HepG2 (cell line): ENCODE results near the gene LRRC55. TPM values are rescaled to one million over a fixed set of nuclear protein-coding genes. Genes with fewer than 3 reads are reported as not detected.

ENCODE experiments used
- ATAC-seq: fragments of 200-7000 bp; cut with Tn5 transposase; 3 replicates; pipeline ENCODE4 v1.9.1; 2020; ENCODE audit warnings: mild to moderate bottlenecking, moderate library complexity
- BruUV-seq: library from RNA; stranded (reverse); fragments of 400-500 nt; replicated peaks from 2 replicates; lab custom pipeline; 2021; lab: Mats Ljungman, UMichigan
- CTCF ChIA-PET: fragments of 300-600 bp; formaldehyde crosslinking; extraction: SDS; loops from one replicate; lab custom pipeline; 2021; ENCODE audit warnings: low total read pairs, inconsistent platforms, low intra/inter-chr PET ratio; lab: Yijun Ruan, JAX
- POLR2A ChIA-PET: fragments of 350-600 bp; sonication (Branson Sonifier 250); formaldehyde crosslinking; loops from one replicate; lab custom pipeline; 2020; ENCODE audit warnings: antibody characterized with exemption, inconsistent platforms; lab: Yijun Ruan, JAX
- DNase-seq: peaks from one replicate; pipeline ENCODE4 v3.0.0-alpha.2; 2015; ENCODE audit warnings: low spot score
- FAIRE-seq: peaks from 3 replicates; lab custom pipeline; 2011; peaks lifted over from hg19 to GRCh38; lab: Jason Lieb, UNC
- H2AFZ ChIP-seq: one replicate; pipeline ENCODE4 v1.6.1; 2011; ENCODE audit warnings: low read length, inconsistent platforms
- H3K27ac ChIP-seq: fragments of 300-600 bp; 3 replicates; pipeline ENCODE4 v1.8.0; 2011; ENCODE audit warnings: mixed run types, mild to moderate bottlenecking, mixed read lengths, low read length, inconsistent platforms; ENCODE audit not compliant: insufficient read depth; ENCODE audit errors: extremely low read length
- H3K27me3 ChIP-seq, 2 experiments: fragments of 200-600 bp in 1 of 2; 2 replicates in 1 of 2; 3 replicates in 1 of 2; pipeline versions ENCODE4 v1.6.0 to v1.8.0; 2011; ENCODE audit warnings: low read length in 2 of 2, mild to moderate bottlenecking in 2 of 2, moderate library complexity in 2 of 2, inconsistent platforms in 1 of 2; ENCODE audit not compliant: insufficient read depth in 2 of 2, control insufficient read depth in 1 of 2
- H3K36me3 ChIP-seq, 2 experiments: fragments of 200-600 bp in 1 of 2; replicated peaks in 1 of 2; 2 replicates in 1 of 2; 3 replicates in 1 of 2; pipeline versions ENCODE4 v1.5.1 to v1.8.0; 2011; ENCODE audit warnings: low read length in 2 of 2, inconsistent platforms in 1 of 2; ENCODE audit not compliant: insufficient read depth in 2 of 2, control insufficient read depth in 1 of 2
- H3K4me1 ChIP-seq: 2 replicates; pipeline ENCODE4 v1.5.1; 2012; ENCODE audit warnings: low read length, inconsistent platforms; ENCODE audit not compliant: insufficient read depth
- H3K4me2 ChIP-seq: 2 replicates; pipeline ENCODE4 v1.6.0; 2011; ENCODE audit warnings: low read depth, low read length, inconsistent platforms
- H3K4me3 ChIP-seq, 3 experiments: fragments of 200-600 bp in 1 of 3; sonication (generic), shearing (Covaris generic) in 1 of 3; replicated peaks in 1 of 3; 2 replicates each; pipeline ENCODE4 v1.5.1; 2011 to 2016; ENCODE audit warnings: low read length in 3 of 3, inconsistent platforms in 2 of 3, low read depth in 2 of 3, mild to moderate bottlenecking in 2 of 3, control low read depth in 1 of 3, mixed read lengths in 1 of 3; ENCODE audit not compliant: insufficient read depth in 1 of 3
- H3K79me2 ChIP-seq: one replicate; pipeline ENCODE4 v1.6.1; 2011; ENCODE audit warnings: low read length, inconsistent platforms; ENCODE audit not compliant: insufficient read depth
- H3K9ac ChIP-seq: 2 replicates; pipeline ENCODE4 v1.6.0; 2011; ENCODE audit warnings: mild to moderate bottlenecking, low read depth, low read length, inconsistent platforms; ENCODE audit not compliant: insufficient read depth
- H3K9me3 ChIP-seq: 2 replicates; pipeline ENCODE4 v1.5.1; 2012; ENCODE audit warnings: mild to moderate bottlenecking, low read length
- H4K20me1 ChIP-seq: 2 replicates; pipeline ENCODE4 v1.6.0; 2011; ENCODE audit warnings: inconsistent platforms, mild to moderate bottlenecking, low read length, moderate library complexity; ENCODE audit not compliant: insufficient read depth
- MAFK ChIP-seq, 2 experiments: IDR thresholded peaks in 1 of 2; conservative IDR thresholded peaks in 1 of 2; 2 replicates each; pipeline ENCODE4 v1.6.1; 2011; ENCODE audit warnings: improper control_type of control experiment in 2 of 2, low read length in 2 of 2
- PHF20 ChIP-seq: sonication (generic); formaldehyde crosslinking; IDR thresholded peaks from 2 replicates; pipeline ENCODE4 v1.5.0; 2020; ENCODE audit warnings: mild to moderate bottlenecking, missing genetic modification reagents
- TCF7 ChIP-seq: sonication (generic); IDR thresholded peaks from 2 replicates; pipeline ENCODE4 v1.6.1; 2016; ENCODE audit warnings: antibody characterized with exemption, low read depth
- WIZ ChIP-seq: sonication (generic); formaldehyde crosslinking; IDR thresholded peaks from 2 replicates; pipeline ENCODE4 v1.5.1; 2020; ENCODE audit warnings: mild to moderate bottlenecking, missing genetic modification reagents
- WGBS: methylation state at CpG from one replicate; pipeline ENCODE4 v1.1.6; 2017; ENCODE audit warnings: low lambda C conversion rate; 5-methylcytosine and 5-hydroxymethylcytosine counted together
- in situ Hi-C: cut with HindIII; loops from 2 replicates; pipeline ENCODE4 v1.10.0; 2017; ENCODE audit warnings: low pct_unique_long_range_greater_than_20kb; ENCODE audit not compliant: extremely low pct_ligation_motif_present
- intact Hi-C: fragments of 100-400 bp; cut with micrococcal nuclease; formaldehyde crosslinking; loops from one replicate; pipeline ENCODE4 v1.10.0; 2022; ENCODE audit not compliant: unreplicated experiment
- polyA plus RNA-seq, 8 experiments: library from polyadenylated mRNA; depleted of rRNA in 3 of 8; stranded (reverse) in 7 of 8; unstranded in 1 of 8; fragments of >200 nt; fragmentation: Illumina TruSeq in 4 of 8; extraction: Trizol in 4 of 8; gene quantifications; 2 replicates each; pipeline versions ENCODE4 v1.2.1 to v1.2.3, GENCODE V29; 2011 to 2016; ENCODE audit warnings: low read depth in 4 of 8, missing spikeins in 1 of 8, mixed read lengths in 1 of 8; ENCODE audit not compliant: insufficient read depth in 1 of 8
- total RNA-seq, 5 experiments: library from RNA; depleted of rRNA; stranded (reverse); fragments of >200 nt; fragmentation: Illumina TruSeq; extraction: Trizol; gene quantifications; 2 replicates each; pipeline ENCODE4 v1.2.3, GENCODE V29; 2016; ENCODE audit warnings: low read depth in 1 of 5
- TF ChIP-seq, protein P1 (sequence below): IDR thresholded peaks from 2 replicates; pipeline ENCODE4 v1.6.1; 2012; ENCODE audit warnings: low read depth, low read length, improper control_type of control experiment
- TF ChIP-seq, protein P2 (sequence below): sonication (generic); formaldehyde crosslinking; IDR thresholded peaks from 2 replicates; pipeline ENCODE4 v1.4.0; 2020; ENCODE audit warnings: missing genetic modification reagents

Gene LRRC55
- total and polyA plus RNA-seq, 2 of the 13 experiments (the other 11 are each of a cell fraction or from before 2014, with no cell fraction given): not detected

DNA sequence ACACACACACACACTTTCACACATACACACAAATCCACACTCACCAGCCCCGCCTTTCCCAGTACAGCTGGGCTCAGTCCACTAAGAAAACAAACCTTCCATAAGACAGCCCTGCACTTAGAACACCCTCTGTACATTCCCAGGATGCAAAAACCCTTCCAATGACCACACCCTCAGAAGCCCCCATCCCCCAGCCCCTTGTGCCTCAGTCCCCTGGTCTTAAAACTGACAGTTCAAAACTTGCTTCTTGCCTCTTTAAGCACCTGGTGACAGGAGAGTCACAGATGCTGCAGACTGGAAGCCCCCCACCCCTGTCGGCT, 32.3 kb downstream of the LRRC55 start:
- ChIA-PET POLR2A (no interaction called here), CTCF (no interaction called here)
- 0% methylated on average over 2 of the region's 2 CpGs for whole genome bisulfite sequencing
- Histone ChIP-seq H3K79me2 (no peaks in the 10 kb centered on the region), H4K20me1 (no peaks in the 10 kb centered on the region), H3K36me3 (no peaks in the 10 kb centered on the region), H3K27me3 (no peaks in the 10 kb centered on the region; a peak in 2 of 5 replicates), H3K9me3 (no peaks in the 10 kb centered on the region), H2AFZ (no peak overlapping the region), H3K4me1 (no peaks in the 10 kb centered on the region), H3K4me2 (no peak overlapping the region), H3K4me3 (no peak overlapping the region), H3K27ac (no peak overlapping the region), H3K9ac (no peak overlapping the region)
- no peak for ATAC-seq
- FAIRE-seq: no peak
- no peak for DNase-seq
- TF ChIP-seq, protein P1, sequence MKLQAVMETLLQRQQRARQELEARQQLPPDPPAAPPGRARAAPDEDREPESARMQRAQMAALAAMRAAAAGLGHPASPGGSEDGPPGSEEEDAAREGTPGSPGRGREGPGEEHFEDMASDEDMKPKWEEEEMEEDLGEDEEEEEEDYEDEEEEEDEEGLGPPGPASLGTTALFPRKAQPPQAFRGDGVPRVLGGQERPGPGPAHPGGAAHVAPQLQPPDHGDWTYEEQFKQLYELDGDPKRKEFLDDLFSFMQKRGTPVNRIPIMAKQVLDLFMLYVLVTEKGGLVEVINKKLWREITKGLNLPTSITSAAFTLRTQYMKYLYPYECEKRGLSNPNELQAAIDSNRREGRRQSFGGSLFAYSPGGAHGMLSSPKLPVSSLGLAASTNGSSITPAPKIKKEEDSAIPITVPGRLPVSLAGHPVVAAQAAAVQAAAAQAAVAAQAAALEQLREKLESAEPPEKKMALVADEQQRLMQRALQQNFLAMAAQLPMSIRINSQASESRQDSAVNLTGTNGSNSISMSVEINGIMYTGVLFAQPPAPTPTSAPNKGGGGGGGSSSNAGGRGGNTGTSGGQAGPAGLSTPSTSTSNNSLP: no peak
- TF ChIP-seq PHF20 (no peak), MAFK (conservative IDR thresholded peaks at IDR 0.05 in 1 of 2, IDR thresholded peaks at IDR 0.05 in 1 of 2; ENCODE audit: low read length in 2 of 2) (no peak), WIZ (no peak), TCF7 (no peak)
- TF ChIP-seq, protein P2, sequence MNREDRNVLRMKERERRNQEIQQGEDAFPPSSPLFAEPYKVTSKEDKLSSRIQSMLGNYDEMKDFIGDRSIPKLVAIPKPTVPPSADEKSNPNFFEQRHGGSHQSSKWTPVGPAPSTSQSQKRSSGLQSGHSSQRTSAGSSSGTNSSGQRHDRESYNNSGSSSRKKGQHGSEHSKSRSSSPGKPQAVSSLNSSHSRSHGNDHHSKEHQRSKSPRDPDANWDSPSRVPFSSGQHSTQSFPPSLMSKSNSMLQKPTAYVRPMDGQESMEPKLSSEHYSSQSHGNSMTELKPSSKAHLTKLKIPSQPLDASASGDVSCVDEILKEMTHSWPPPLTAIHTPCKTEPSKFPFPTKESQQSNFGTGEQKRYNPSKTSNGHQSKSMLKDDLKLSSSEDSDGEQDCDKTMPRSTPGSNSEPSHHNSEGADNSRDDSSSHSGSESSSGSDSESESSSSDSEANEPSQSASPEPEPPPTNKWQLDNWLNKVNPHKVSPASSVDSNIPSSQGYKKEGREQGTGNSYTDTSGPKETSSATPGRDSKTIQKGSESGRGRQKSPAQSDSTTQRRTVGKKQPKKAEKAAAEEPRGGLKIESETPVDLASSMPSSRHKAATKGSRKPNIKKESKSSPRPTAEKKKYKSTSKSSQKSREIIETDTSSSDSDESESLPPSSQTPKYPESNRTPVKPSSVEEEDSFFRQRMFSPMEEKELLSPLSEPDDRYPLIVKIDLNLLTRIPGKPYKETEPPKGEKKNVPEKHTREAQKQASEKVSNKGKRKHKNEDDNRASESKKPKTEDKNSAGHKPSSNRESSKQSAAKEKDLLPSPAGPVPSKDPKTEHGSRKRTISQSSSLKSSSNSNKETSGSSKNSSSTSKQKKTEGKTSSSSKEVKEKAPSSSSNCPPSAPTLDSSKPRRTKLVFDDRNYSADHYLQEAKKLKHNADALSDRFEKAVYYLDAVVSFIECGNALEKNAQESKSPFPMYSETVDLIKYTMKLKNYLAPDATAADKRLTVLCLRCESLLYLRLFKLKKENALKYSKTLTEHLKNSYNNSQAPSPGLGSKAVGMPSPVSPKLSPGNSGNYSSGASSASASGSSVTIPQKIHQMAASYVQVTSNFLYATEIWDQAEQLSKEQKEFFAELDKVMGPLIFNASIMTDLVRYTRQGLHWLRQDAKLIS: no peak
- BruUV-seq: no TSS peak
- intact Hi-C loops (no loop called here), in situ Hi-C loops (no loop called here)
